Measurements from ENCODE around the gene LMNA.

Gene LMNA

DNA sequence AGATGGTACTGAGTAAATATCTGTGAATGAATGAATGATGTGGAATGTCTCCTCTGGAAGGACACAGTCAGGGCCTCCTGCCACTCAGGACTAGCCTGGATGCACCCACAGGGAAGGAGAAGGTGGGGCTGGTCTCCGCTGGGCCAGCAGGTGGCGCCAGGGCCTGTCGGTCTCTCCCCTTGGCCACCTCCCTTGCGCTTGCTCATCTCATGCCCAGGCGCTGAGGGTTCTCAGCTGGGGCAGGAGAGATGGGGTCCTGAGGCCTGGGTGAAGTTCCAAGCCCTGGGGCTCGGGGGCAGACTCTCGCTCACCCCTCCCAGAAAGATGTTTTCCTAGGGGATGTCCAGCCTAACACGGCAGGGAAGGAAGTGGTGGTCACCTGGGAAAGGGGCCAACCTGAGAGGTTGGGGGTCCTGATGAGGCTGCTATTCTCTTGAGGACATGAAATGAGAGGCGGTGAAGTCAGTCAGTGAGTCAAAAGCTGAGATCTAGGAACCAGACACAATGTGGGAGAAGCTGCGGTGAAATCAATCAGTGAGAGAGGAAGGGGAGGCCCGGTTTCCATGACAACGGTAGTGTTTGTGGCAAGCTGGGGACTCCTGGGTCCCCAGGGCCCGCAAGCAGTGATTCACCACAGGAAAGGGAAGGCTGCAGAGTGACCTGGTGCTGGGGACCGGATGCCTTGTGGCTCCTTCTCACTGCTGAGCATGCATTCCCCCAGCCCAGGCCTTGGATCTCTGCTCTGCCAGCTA, 17.7 kb upstream of the LMNA start:
- DNase-seq (peak; percentile 90 to 97), ATAC-seq (peak; percentile 91)
- H3K27ac Mint-ChIP-seq = peak overlapping the region; percentile 94 to 95
- peaks cover 32% of the 10 kb centered on the region for H3K27me3 Mint-ChIP-seq
- H3K4me3 Mint-ChIP-seq = peak overlapping the region; percentile 49 to 78
- H3K4me1 Mint-ChIP-seq = peaks cover 67% of the 10 kb centered on the region
- no peaks in the 10 kb centered on the region for H3K9me3 Mint-ChIP-seq

- ATAC-seq = peak; percentile 42
- Mint-ChIP-seq H3K9me3 (no peaks in the 10 kb centered on the region), H3K4me1 (peaks cover 72% of the 10 kb centered on the region), H3K4me3 (peak overlapping the region; percentile 49 to 78), H3K27ac (peak overlapping the region; percentile 94 to 95), H3K27me3 (peaks cover 34% of the 10 kb centered on the region)
- peak; percentile 44 to 72 for DNase-seq
These were observed 16.9 kb upstream of the LMNA start for GRCh38 chr1:156097499-156098178.

DNA sequence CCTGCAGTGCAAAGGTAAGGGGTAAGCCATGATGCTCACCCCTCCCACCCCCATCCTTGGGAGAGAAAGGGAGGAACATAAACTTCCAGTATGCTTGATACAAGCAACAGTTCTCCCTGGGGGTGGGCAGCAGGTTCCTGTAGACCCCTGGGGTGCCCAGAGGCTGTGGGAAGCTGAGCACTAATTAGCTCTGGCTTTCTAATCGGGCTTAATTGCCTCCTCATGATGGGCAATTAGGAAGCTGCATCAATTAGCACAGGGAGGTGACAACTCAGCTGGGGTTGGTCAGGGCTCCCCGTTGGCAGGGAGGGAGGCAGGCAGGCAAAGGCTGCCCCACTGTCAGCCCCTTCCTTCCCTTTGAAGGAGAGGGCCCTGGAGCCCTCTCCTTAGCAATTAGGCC, 15.7 kb upstream of the LMNA start:
- Mint-ChIP-seq H3K4me3 (no peak overlapping the region), H3K27ac (peak overlapping the region in 1 of 2 donors; percentile 6), H3K4me1 (peaks cover 80% of the 10 kb centered on the region), H3K27me3 (peaks cover 39% of the 10 kb centered on the region), H3K9me3 (no peaks in the 10 kb centered on the region)
- ATAC-seq = no peak
- DNase-seq = no peak

- peaks cover 83% of the 10 kb centered on the region for H3K4me1 Mint-ChIP-seq
- H3K27ac Mint-ChIP-seq = no peak overlapping the region
- no peak for DNase-seq
- ATAC-seq = no peak
- H3K9me3 Mint-ChIP-seq = no peaks in the 10 kb centered on the region
- H3K4me3 Mint-ChIP-seq = no peak overlapping the region
- peaks cover 37% of the 10 kb centered on the region for H3K27me3 Mint-ChIP-seq
These were observed 15.2 kb upstream of the LMNA start for GRCh38 chr1:156099282-156099681.

DNA sequence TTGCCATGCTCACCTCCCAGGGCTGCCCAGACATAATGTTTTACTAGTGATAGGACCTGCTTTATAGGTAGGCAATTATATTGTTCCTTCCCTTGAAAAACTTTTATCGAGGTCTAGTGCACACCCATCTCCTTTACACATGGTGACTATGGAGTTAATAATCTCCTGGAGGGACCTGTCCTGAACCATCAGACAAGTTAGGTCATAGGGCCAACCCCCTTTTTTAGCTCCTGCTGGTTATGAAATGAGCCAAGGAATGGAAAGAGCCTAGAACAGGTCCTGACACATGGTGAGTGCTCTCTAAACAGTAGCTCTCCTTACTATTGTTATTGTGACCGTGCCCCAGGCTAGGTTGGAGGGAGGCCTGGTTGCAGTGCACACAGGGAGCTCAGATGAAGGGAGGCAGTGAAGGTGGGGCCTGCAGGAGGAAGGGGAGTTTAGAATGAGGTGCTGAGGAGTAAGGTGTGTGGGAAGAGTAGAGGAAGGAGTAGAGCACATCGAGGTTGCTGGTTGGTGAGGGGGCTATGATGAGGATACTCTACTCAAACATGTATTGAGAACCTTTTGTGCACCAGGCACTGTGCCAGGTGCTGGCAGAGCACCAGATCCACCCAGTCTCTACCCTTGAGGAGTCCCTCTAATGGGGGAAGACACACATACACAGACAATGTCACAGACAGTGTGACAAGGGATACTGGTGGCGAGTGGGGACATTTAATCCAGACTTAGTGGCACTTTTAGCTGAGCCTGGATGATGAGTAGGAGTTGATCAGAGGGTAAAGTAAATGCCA, 14.1 kb upstream of the LMNA start:
- Mint-ChIP-seq H3K27ac (peak overlapping the region; percentile 1 to 19), H3K4me3 (no peak overlapping the region), H3K4me1 (peaks cover 92% of the 10 kb centered on the region), H3K9me3 (no peaks in the 10 kb centered on the region), H3K27me3 (peaks cover 34% of the 10 kb centered on the region)
- DNase-seq = no peak
- no peak for ATAC-seq

DNA sequence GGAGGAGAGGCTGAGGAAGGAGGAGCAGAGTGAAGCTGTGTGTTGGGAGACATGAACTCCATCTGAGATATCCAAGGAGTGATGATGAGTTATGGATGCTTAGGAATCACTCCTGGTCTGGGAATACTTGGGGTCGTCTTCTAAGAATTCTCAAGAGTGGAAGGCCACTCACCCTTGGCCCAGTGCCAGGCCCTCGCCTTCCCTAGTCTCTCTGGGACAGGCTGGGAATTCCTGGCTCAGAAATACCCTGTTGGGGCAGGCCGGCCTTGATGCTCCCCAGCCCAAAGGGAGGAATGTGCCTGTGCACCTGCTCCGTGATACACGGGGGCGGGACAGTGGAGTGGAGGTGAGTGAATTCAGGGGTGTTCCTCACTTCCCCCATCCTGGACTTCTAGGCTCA, 12.6 kb upstream of the LMNA start:
- Mint-ChIP-seq H3K27me3 (peaks cover 34% of the 10 kb centered on the region), H3K9me3 (no peaks in the 10 kb centered on the region), H3K4me3 (no peak overlapping the region), H3K27ac (no peak overlapping the region), H3K4me1 (peaks cover 92% of the 10 kb centered on the region)
- DNase-seq (no peak), ATAC-seq (no peak)

DNA sequence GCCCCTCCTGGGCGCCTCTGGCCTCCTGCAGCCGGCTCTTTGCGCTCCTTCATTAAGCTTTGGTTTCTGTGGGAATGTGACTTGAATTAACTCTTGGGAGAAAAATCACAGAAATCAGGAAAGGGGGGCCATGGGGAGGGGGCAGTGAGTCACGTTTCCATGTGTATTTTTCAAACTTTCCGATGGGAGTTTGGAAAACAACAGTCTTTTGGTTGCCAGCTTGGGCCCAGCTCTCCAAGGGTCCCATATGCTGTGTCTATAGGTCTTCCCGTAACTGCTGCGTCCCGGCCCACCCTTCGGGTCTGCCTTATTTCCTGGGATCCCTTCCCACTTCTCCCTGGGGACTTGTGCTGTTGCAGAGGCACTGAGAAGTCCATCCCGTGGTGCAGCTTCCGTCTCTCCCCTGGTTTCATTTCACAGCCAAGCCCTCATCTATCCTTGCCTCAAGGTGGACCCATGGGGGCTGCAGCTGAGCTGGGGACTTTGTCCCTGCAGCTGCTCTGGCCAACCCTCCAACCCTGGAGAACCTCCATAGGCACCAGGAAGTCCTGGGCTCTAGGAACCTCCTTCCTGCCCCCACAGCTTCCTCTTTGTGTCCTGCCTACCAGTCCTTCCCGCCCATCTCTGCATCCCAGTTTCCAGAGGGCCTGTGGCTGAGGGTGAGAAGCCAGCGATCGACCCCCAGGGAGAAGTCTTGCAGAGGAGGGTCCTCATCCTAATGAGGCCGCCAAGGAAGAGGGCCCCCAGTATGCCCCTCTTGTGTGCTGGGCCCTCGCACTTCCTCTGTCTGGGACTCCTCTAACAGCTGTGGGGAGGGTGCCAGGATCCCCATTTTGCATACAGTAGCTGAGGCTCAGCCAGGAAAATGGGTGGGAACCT, 11.6 kb upstream of the LMNA start:
- ATAC-seq = no peak
- H3K27ac Mint-ChIP-seq = peak overlapping the region in 1 of 2 donors; percentile 23
- peaks cover 34% of the 10 kb centered on the region for H3K27me3 Mint-ChIP-seq
- no peak for DNase-seq
- peak overlapping the region; percentile 27 to 48 for H3K4me3 Mint-ChIP-seq
- peaks cover 92% of the 10 kb centered on the region for H3K4me1 Mint-ChIP-seq
- no peaks in the 10 kb centered on the region for H3K9me3 Mint-ChIP-seq

DNA sequence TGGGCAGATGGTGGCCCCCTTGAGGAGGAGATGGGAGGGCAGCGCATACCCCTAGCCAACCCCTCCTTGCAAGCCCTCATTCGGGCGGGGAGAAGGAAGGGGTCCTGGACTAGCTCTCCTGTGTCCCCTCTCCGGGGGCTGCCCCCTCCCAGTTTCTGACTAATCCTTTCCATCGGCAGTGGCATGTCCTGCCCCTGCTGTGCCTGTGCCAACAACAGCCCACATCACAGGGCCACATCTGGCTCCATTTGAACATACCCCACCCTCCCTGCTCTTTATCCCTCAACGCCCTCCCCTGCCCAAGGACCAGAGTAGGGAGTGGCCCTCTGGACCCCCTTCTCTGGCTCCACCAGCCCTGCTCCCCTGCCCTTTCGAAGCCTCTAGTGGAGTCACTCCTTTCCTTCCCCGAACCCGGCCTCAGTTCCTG, 11.0 kb upstream of the LMNA start:
- DNase-seq (peak in 1 of 2 donors; percentile 61), ATAC-seq (peak; percentile 32)
- no peaks in the 10 kb centered on the region for H3K9me3 Mint-ChIP-seq
- H3K4me1 Mint-ChIP-seq = peaks cover 92% of the 10 kb centered on the region
- H3K4me3 Mint-ChIP-seq = peak overlapping the region; percentile 27 to 48
- peak overlapping the region; percentile 92 to 94 for H3K27ac Mint-ChIP-seq
- peaks cover 34% of the 10 kb centered on the region for H3K27me3 Mint-ChIP-seq

- ATAC-seq = no peak
- peak in 1 of 2 donors; percentile 47 for DNase-seq
- Mint-ChIP-seq H3K4me1 (peaks cover 92% of the 10 kb centered on the region), H3K27me3 (peaks cover 34% of the 10 kb centered on the region), H3K4me3 (peak overlapping the region; percentile 27 to 48), H3K9me3 (no peaks in the 10 kb centered on the region), H3K27ac (peak overlapping the region; percentile 92 to 94)
These were observed 10.3 kb upstream of the LMNA start for GRCh38 chr1:156104065-156104810.

DNA sequence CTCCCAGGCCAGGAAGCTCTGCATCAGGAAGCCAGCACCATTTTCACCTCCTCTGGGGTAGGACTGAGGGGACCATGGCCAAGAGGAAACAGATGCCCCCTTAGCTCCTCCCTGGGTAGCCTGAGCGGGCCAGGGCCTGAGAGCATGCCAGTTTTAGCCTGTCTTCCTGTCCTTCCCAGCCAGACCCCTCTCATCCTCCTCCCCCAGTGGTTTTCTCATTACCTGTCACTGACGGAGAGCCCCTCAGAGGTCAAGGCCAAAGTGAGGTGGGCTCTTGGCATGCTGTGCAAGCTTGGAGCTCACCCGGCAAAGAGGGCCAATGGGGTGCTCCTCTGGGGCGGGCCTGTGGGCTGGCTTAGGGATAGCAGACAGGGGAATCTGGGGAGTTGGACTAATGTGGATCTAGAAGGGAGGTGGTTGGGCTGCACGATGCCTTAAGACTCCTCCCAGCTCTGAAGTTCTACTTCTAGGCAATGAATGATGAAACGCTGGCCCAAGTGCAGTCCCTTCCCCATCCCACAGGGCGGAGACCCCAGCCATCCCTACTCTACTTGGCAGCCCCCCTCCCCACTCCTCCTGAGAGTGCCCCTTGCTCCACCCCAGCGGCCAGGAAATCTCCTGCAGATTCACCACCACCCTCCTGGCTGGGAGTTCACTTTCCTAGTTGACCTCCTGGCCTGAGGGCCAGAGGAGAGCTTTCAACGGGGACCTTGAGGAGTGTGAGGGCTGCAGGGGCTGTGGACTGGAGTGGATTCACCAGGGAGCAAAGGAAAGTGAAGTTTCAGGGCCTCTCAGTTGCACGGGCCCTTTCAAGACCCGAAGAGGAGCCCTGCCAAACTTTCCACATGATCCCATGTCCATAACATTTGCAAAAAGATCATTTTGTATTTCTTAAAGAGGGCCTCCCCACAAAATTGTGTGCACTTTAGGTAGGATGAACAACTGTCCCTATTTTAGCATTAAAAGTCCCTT, 9.4 kb upstream of the LMNA start:
- H3K27me3 Mint-ChIP-seq = peaks cover 31% of the 10 kb centered on the region
- H3K9me3 Mint-ChIP-seq = no peaks in the 10 kb centered on the region
- no peak for ATAC-seq
- H3K27ac Mint-ChIP-seq = peak overlapping the region; percentile 96 to 98
- H3K4me1 Mint-ChIP-seq = peaks cover 91% of the 10 kb centered on the region
- no peak for DNase-seq
- H3K4me3 Mint-ChIP-seq = peak overlapping the region; percentile 77 to 79

DNA sequence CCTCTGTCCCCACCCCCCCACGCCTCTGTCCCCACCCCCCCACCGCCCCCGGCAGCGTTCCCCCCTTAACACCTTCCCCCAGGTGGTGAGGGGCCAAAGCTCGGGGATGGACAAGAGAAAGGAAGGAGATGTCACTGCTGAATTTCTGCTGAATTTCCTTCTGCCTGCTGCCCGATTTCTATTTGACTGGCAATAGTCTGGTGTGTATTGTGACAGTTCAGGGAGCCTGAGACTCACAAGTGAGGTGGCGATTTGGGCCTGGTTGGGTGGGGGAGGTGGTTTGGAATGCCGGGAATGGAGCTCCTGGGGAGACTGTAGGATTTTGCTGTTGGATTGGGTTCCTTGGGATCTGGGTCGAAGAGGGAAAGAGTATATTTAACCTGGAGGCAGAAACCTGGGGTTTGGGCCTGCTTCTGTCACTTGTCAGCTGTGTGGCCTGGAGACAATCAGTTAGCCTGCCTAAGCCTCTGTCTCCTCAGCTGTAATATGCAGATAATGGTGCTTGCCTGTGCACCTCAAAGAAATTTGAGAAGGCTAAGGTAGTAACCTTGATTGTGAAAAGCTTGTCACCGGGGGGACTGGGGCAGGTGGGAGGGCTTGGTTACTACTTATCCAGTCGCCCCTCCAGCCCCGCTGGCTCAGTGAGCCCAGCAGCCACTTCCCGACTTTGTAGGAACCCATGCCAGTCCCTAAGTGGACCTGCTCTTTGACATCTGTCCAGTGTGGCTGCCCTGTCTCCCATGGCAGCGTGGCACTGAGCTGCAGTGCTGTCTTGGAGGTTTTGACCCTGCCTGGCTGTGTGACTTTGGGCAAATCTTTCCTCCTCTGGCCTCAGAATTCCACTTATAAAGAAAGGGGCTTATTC, 7.7 kb upstream of the LMNA start:
- Mint-ChIP-seq H3K9me3 (no peaks in the 10 kb centered on the region), H3K4me3 (peak overlapping the region; percentile 77 to 79), H3K27ac (peak overlapping the region; percentile 96 to 98), H3K27me3 (peaks cover 24% of the 10 kb centered on the region), H3K4me1 (peaks cover 75% of the 10 kb centered on the region)
- ATAC-seq (peak; percentile 11), DNase-seq (peak in 1 of 2 donors; percentile 45)

- H3K27me3 Mint-ChIP-seq = peaks cover 30% of the 10 kb centered on the region
- H3K27ac Mint-ChIP-seq = no peak overlapping the region
- H3K4me3 Mint-ChIP-seq = no peak overlapping the region
- no peaks in the 10 kb centered on the region for H3K9me3 Mint-ChIP-seq
- DNase-seq (no peak), ATAC-seq (no peak)
- peaks cover 71% of the 10 kb centered on the region for H3K4me1 Mint-ChIP-seq
These were observed 6.5 kb upstream of the LMNA start for GRCh38 chr1:156108057-156108456.

Data from stimulated activated naive CD8-positive, alpha-beta T cell treated with anti-CD3 and anti-CD28 coated beads, Interleukin-15, amount 100 ng/mL, for 72 hours (primary cell).